NCI-H524 treated with DMSO at 0.1 percent for 48 hours (cell line): ENCODE measurements around the gene SARDH.

Experiments used
- DNase-seq: peaks from one replicate; lab custom pipeline; 2025; lab: John Stamatoyannopoulos, UW

The SARDH gene

DNA sequence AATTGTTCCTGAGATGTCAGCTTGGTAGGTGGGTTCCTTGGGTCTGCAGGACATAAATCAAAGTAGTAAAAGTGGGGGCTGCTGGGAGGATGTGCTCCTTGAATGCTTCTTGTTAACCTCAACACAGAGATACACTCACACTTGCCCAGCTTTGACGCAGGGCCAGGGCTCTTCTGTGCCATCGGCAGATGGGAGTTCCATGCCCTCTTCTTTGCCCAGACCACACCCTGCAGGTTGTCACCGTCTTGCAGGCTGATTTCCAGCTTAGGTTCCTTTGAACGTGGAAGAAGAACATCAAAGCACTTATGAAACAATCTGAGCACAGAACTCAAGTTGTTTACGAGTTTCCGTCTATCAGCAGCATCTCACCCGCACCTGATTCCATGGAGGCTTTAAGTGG is 91.0 kb downstream of the SARDH start:
- no peak for DNase-seq

GRCh38 chr9:133645021-133645765 is 93.0 kb downstream of the SARDH start:
- DNase-seq, result no peak

GRCh38 chr9:133643978-133644760 is 94.0 kb downstream of the SARDH start:
- DNase-seq, result no peak

DNA sequence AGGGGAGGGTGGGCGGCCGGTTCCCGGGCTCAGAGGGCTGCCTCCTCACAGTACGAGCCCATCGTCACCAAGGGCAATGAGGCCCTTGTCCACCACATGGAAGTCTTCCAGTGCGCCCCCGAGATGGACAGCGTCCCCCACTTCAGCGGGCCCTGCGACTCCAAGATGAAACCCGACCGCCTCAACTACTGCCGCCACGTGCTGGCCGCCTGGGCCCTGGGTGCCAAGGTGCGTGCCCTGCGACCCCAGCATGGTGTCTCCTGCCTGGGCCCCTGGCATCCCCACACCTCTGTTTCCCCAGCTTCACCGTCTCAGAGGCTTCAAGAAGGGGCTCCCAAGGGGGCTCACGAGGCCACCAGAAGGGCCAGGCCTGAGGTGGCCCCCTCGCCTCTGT is 94.8 kb downstream of the SARDH start:
- DNase-seq, result no peak

GRCh38 chr9:133642708-133643361 is 95.3 kb downstream of the SARDH start:
- no peak for DNase-seq

DNA sequence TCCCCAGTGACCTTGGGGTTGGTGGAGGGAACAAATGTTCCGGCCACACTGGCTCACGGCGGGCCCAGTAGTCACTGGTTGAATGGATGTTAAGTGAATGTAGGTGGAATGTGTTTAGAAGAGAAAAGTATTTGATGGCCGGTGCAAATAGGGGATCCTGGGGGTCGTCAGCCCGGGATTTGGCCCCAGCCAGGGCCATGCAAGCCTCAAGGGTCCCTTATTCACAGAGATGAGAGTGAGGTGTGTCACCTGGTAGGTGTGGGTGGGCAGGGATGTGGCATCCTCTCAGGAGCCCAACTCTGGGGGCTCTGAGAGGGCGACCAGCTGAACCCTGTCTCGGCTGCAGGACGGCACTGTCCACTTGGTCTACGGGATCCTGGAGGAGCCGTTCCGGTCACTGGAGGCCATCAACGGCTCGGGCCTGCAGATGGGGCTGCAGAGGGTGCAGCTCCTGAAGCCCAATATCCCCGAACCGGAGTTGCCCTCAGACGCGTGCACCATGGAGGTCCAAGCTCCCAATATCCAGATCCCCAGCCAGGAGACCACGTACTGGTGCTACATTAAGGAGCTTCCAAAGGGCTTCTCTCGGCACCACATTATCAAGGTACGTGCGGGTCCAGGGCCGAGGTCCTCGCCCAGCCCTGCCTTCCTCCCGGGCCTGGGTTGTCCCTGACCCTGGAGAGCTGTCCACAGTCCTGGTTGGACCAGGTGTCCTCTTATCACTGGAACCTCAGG is 96.1 kb downstream of the SARDH start:
- DNase-seq, result no peak

- no peak for DNase-seq
Measured at GRCh38 chr9:133641396-133641655, 96.8 kb downstream of the SARDH start.

DNA sequence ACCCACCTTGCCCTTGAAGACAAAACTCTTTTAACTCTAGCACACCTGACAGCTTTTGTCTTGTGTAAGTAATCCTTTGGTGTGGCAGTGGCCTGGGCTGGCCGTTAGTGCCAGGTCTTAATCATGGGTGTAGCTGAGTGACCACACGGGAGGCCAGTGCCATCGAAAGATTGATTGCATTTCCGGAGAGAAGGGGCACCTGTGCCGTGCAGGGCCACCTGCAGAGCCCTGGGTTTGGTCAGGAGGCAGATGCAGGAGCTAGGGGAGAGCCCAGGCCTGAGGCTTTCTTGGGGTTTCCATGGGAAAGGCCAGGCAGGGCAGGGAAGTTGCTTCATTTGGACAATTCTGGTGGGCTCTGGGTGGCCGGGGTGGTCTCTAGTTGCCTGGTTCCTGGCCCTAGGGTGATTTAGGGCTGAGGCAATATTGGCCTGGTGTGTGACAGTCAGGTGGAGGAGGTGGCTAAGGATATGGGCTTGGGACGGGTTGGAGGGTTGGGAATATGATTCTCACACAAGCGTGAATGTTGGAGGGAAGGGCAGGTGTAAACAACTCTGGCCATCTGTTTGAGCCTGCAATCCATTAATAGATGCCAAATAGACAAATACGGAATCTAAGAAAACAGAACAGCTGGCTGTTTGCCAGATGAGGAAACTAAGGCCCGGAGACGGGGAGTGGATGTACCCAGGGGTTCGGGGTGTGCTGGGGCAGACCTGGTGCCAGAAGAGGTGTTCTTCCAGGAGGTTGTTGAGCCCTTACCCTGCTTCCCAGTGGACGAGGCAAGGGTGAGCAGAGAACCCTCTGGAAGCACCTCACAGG is 97.4 kb downstream of the SARDH start:
- DNase-seq, result no peak

- no peak for DNase-seq
Measured at GRCh38 chr9:133640160-133640559, 98.0 kb downstream of the SARDH start.

GRCh38 chr9:133639613-133640012 is 98.5 kb downstream of the SARDH start:
- no peak for DNase-seq

DNA sequence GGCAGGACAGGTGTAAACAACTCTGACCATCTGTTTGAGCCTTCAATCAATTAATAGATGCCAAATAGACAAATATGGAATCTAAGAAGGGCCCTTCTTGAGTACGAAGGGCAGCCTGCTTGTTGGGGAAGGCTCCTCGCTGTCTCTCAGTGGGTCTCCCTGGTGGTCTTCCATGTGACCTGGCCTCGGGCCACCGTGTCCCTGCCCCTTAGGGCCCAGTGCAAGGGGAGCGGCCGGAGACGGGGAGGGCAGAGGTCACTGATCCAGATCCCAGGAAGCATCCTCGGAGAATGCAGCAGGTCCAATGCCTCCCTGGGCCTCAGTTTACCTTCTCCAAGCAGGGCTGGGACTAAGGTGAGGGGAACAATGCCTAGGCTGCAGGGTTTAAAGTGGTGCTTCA is 99.4 kb downstream of the SARDH start:
- no peak for DNase-seq

- DNase-seq, result no peak
Measured at GRCh38 chr9:133638076-133638475, 100.1 kb downstream of the SARDH start.

DNA sequence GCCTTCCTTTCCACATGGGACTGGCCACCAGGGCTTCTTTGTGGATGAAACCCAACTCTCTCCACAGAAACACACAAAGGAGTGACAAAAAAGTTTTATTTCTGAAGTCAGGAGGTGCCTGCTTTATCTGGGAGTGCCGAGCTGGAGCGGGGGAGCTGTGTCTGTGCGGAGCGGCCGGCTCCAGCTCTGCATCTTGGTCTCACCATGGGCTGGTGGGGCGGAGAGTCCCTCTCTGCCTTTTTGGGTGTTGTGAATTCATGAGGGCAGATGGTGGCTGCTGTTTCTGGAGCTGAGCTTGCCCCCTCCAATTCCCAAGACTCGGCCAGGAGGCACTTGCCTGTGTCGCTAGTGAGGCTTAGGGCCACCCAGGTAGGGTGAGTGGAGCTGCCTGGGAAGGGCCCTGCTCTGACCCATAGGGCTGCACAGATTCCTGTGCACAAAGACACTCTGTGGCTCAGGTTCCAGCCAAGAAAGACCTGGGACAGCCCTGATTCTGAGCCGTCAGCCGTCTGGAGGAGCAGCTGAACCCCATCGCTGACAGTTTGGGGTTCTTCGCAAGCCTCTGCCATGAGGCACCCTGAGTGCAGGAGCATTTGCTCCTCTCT is 100.6 kb downstream of the SARDH start:
- DNase-seq, result no peak

- no peak for DNase-seq
Measured at GRCh38 chr9:133636902-133637301, 101.2 kb downstream of the SARDH start.

DNA sequence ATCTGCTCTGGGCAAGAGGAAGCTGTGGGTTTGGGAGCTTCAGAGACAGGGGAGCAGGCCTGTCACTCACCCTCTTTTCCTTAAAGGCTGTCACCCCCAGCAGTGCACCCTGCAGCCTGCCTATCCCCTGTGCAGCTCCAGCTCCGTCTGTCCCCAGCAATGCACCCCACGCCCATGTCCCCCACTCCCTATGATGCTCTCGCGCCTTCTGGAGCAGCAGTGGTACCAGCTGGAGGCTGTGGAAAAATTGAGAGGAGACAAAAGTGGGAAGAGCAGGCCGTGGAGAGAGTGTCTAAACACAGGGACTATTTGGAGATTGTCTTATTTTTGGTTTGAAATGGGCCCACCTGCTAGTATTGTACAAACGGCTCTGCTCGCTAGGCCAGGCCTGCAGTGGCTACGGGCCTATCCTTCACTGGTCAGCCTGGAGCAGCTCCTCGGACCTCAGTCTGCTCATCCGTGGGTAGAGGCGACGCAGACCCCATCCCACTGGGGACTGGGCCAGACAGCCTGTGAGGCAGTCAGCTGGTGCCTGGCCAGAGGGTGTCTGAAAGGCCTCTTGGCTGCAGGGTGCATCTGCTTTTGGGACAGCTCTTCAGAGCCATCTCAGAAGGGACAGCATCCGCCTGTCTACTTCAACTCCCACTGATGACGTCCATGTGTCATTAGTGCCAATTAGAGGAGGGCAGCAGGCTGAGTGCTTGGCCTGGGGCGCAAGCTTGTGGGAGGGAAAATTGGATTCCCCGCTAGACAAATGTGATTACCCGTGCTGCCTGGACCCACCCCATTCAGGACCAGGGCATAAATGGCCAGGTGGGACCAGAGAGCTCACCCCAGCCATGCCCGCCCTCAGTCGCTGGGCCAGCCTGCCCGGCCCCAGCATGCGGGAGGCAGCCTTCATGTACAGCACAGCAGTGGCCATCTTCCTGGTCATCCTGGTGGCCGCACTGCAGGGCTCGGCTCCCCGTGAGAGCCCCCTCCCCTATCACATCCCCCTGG is 102.3 kb downstream of the SARDH start, which contains the start of gene DBH:
DBH (plus strand) TSS at position 831 of the 999 bp plus-strand sequence; CDS start at position 840, 9 bp downstream.
- DNase-seq, result no peak

DNA sequence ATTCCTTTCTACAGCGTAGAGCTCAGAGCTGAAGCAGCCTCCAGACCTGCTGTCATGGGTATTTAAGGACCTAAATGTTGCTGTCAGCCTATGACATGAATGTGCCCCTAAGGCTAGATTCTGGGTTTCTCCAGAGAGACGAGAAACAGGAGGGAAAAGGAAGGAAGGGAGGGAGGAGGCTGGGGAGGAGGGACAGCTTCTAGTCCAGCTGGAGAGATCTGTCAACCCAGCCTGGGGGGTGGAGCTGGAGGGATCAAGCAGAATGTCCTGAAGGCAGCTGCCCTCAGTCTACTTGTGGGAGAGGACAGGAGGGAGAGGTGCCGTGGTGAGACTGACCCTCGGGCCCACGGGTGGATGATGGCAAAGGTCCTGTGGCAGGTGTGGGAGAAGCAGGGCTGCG is 103.1 kb downstream of the SARDH start:
- DNase-seq, result no peak

- no peak for DNase-seq
Measured at GRCh38 chr9:133634081-133634691, 104.0 kb downstream of the SARDH start.

DNA sequence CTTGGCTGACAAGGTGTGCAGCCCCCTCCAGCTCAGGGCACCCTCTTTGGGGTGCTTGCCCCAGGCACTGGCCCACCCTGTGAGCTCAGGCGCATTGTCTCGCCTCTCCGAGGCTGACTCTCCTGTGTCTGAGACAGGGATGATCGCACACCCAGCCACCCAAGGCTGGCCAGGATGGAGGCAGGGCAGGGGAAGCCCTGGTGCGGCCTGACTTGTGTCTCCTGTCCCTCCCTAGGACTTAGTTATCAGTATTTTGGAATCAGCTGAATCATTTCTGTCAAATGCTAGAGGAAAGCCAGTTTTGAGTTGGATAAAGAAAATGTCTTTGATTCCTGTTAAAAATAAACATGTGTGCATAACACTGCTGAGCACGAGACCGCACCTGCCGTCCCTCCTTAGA is 104.5 kb downstream of the SARDH start:
- no peak for DNase-seq
